ENCODE data around the gene DDX52. TPM values are rescaled to one million over a fixed set of nuclear protein-coding genes. Genes with fewer than 3 reads are reported as not detected.
"Not testable (repeated sequence)": the region's sequence is repeated elsewhere in the genome, so short reads cannot be mapped to it uniquely, and the experiment has no call there.

DDX52 gene
- total RNA-seq = 10 to 100 TPM; 38.6 to 41.0 TPM

GRCh38 chr17:37643118-37643766 is at the start of gene DDX52:
Gene DDX52, minus strand, starts transcription at chr17:37643446. Its CDS starts 26 bp downstream, at chr17:37643420.
- Mint-ChIP-seq H3K9me3 (no peaks in the 10 kb centered on the region), H3K4me1 (peaks cover 18% of the 10 kb centered on the region), H3K4me3 (peak within 1 kb of the TSS; percentile 92), H3K36me3 (peaks cover 23% of the 10 kb centered on the region), H3K27me3 (peaks cover 33% of the 10 kb centered on the region), H3K27ac (peak within 1 kb of the TSS; percentile 90)
- DNase-seq = peak; percentile 87

- Mint-ChIP-seq H3K27ac (no peak overlapping the region), H3K27me3 (peaks cover 3% of the 10 kb centered on the region)
Observed at GRCh38 chr17:37691807-37692206, 48.6 kb upstream of the DDX52 start.

GRCh38 chr17:37689317-37689716 is 46.1 kb upstream of the DDX52 start:
- H3K9me3 Mint-ChIP-seq = peaks cover under 1% of the 10 kb centered on the region
- no peaks in the 10 kb centered on the region for H3K36me3 Mint-ChIP-seq
- peaks cover 7% of the 10 kb centered on the region for H3K27me3 Mint-ChIP-seq
- H3K4me3 Mint-ChIP-seq = no peak overlapping the region
- H3K27ac Mint-ChIP-seq = no peak overlapping the region
- DNase-seq = no peak
- no peaks in the 10 kb centered on the region for H3K4me1 Mint-ChIP-seq

More at GRCh38 chr17:37691807-37692206, 48.6 kb upstream of the DDX52 start:
- no peak for DNase-seq
- Mint-ChIP-seq H3K4me1 (peaks cover 2% of the 10 kb centered on the region), H3K9me3 (peaks cover 4% of the 10 kb centered on the region), H3K4me3 (no peak overlapping the region), H3K36me3 (no peaks in the 10 kb centered on the region)

- Mint-ChIP-seq H3K9me3 (peaks cover under 1% of the 10 kb centered on the region), H3K4me1 (peaks cover 11% of the 10 kb centered on the region), H3K36me3 (no peaks in the 10 kb centered on the region), H3K27me3 (peaks cover 9% of the 10 kb centered on the region), H3K27ac (no peak overlapping the region), H3K4me3 (no peak overlapping the region)
- DNase-seq = no peak
Observed at GRCh38 chr17:37683454-37683984, 40.3 kb upstream of the DDX52 start.

GRCh38 chr17:37682007-37682406 is 38.8 kb upstream of the DDX52 start:
- H3K9me3 Mint-ChIP-seq = peaks cover 2% of the 10 kb centered on the region
- no peak overlapping the region for H3K4me3 Mint-ChIP-seq
- no peaks in the 10 kb centered on the region for H3K36me3 Mint-ChIP-seq
- peaks cover 11% of the 10 kb centered on the region for H3K27me3 Mint-ChIP-seq
- H3K4me1 Mint-ChIP-seq = peaks cover 11% of the 10 kb centered on the region
- H3K27ac Mint-ChIP-seq = no peak overlapping the region
- DNase-seq = no peak

GRCh38 chr17:37679995-37680394 is 36.7 kb upstream of the DDX52 start:
- not testable (repeated sequence) for H3K4me3 Mint-ChIP-seq, H3K27ac Mint-ChIP-seq, H3K36me3 Mint-ChIP-seq, DNase-seq, H3K9me3 Mint-ChIP-seq
- Mint-ChIP-seq H3K4me1 (peaks cover 11% of the 10 kb centered on the region), H3K27me3 (peaks cover 19% of the 10 kb centered on the region)

GRCh38 chr17:37678036-37678435 is 34.8 kb upstream of the DDX52 start:
- Mint-ChIP-seq H3K9me3 (peaks cover 2% of the 10 kb centered on the region), H3K27ac (no peak overlapping the region), H3K27me3 (peaks cover 19% of the 10 kb centered on the region), H3K4me3 (no peak overlapping the region), H3K4me1 (peaks cover 2% of the 10 kb centered on the region), H3K36me3 (no peaks in the 10 kb centered on the region)
- no peak for DNase-seq

- no peaks in the 10 kb centered on the region for H3K4me1 Mint-ChIP-seq
- H3K27ac Mint-ChIP-seq = no peak overlapping the region
- no peak overlapping the region for H3K4me3 Mint-ChIP-seq
- H3K36me3 Mint-ChIP-seq = no peaks in the 10 kb centered on the region
- no peak for DNase-seq
- peaks cover 19% of the 10 kb centered on the region for H3K27me3 Mint-ChIP-seq
- H3K9me3 Mint-ChIP-seq = peaks cover 2% of the 10 kb centered on the region
Observed at GRCh38 chr17:37677021-37677420, 33.8 kb upstream of the DDX52 start.

- peaks cover 19% of the 10 kb centered on the region for H3K27me3 Mint-ChIP-seq
- H3K9me3 Mint-ChIP-seq = peaks cover 2% of the 10 kb centered on the region
- H3K4me1 Mint-ChIP-seq = no peaks in the 10 kb centered on the region
- no peak overlapping the region for H3K4me3 Mint-ChIP-seq
- no peak overlapping the region for H3K27ac Mint-ChIP-seq
- no peaks in the 10 kb centered on the region for H3K36me3 Mint-ChIP-seq
- no peak for DNase-seq
Observed at GRCh38 chr17:37676115-37676925, 33.1 kb upstream of the DDX52 start.

- no peak for DNase-seq
- Mint-ChIP-seq H3K4me3 (no peak overlapping the region), H3K36me3 (no peaks in the 10 kb centered on the region), H3K27ac (no peak overlapping the region), H3K4me1 (no peaks in the 10 kb centered on the region), H3K27me3 (peaks cover 19% of the 10 kb centered on the region), H3K9me3 (peaks cover 2% of the 10 kb centered on the region)
Observed at GRCh38 chr17:37674511-37674910, 31.3 kb upstream of the DDX52 start.

- H3K9me3 Mint-ChIP-seq = peaks cover under 1% of the 10 kb centered on the region
- H3K36me3 Mint-ChIP-seq = no peaks in the 10 kb centered on the region
- DNase-seq = no peak
- H3K27ac Mint-ChIP-seq = no peak overlapping the region
- peaks cover 15% of the 10 kb centered on the region for H3K27me3 Mint-ChIP-seq
- H3K4me3 Mint-ChIP-seq = no peak overlapping the region
- H3K4me1 Mint-ChIP-seq = no peaks in the 10 kb centered on the region
Observed at GRCh38 chr17:37673386-37673785, 30.1 kb upstream of the DDX52 start.

GRCh38 chr17:37672548-37673078 is 29.4 kb upstream of the DDX52 start:
- no peak overlapping the region for H3K4me3 Mint-ChIP-seq
- peaks cover 14% of the 10 kb centered on the region for H3K27me3 Mint-ChIP-seq
- H3K36me3 Mint-ChIP-seq = no peaks in the 10 kb centered on the region
- H3K4me1 Mint-ChIP-seq = no peaks in the 10 kb centered on the region
- H3K9me3 Mint-ChIP-seq = no peaks in the 10 kb centered on the region
- DNase-seq = no peak
- H3K27ac Mint-ChIP-seq = no peak overlapping the region

- H3K36me3 Mint-ChIP-seq = no peaks in the 10 kb centered on the region
- no peak overlapping the region for H3K4me3 Mint-ChIP-seq
- no peak for DNase-seq
- H3K27ac Mint-ChIP-seq = no peak overlapping the region
- H3K27me3 Mint-ChIP-seq = peaks cover 13% of the 10 kb centered on the region
- H3K4me1 Mint-ChIP-seq = no peaks in the 10 kb centered on the region
- no peaks in the 10 kb centered on the region for H3K9me3 Mint-ChIP-seq
Observed at GRCh38 chr17:37671824-37672547, 28.7 kb upstream of the DDX52 start.

GRCh38 chr17:37671028-37671823 is 28.0 kb upstream of the DDX52 start:
- H3K9me3 Mint-ChIP-seq = no peaks in the 10 kb centered on the region
- no peaks in the 10 kb centered on the region for H3K36me3 Mint-ChIP-seq
- H3K4me1 Mint-ChIP-seq = no peaks in the 10 kb centered on the region
- peaks cover 5% of the 10 kb centered on the region for H3K27me3 Mint-ChIP-seq
- H3K27ac Mint-ChIP-seq = no peak overlapping the region
- no peak for DNase-seq
- no peak overlapping the region for H3K4me3 Mint-ChIP-seq

Measured in activated naive CD8-positive, alpha-beta T cell treated with anti-CD3 and anti-CD28 coated beads for 36 hours (primary cell).